NK-92 treated with Interleukin-12 subunit alpha and Interleukin-12 subunit beta, amount 100 ng/mL, for 24 hours (cell line): ENCODE data around the gene ASH1L.

ENCODE experiments used
- DNase-seq: peaks from one replicate; lab custom pipeline; 2025; lab: John Stamatoyannopoulos, UW

The ASH1L gene

DNA sequence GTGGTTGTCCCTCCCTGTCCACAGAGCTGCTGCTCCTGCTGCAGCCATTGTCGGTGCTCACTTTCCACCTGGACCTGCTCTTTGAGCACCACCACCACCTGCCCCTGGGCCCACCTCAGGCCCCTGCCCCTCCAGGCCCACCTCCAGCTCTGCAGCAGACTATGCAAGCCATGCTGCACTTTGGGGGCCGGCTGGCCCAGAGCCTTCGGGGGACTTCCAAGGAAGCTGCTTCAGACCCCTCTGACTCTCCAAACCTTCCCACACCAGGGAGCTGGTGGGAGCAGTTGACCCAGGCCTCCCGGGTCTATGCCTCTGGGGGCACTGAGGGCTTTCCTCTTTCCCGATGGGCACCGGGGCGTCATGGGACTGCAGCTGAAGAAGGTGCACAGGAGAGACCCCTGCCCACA lies 236.0 kb downstream of the ASH1L start:
- DNase-seq = no peak

- DNase-seq = no peak
These were observed 236.5 kb downstream of the ASH1L start for GRCh38 chr1:155326020-155326526.

DNA sequence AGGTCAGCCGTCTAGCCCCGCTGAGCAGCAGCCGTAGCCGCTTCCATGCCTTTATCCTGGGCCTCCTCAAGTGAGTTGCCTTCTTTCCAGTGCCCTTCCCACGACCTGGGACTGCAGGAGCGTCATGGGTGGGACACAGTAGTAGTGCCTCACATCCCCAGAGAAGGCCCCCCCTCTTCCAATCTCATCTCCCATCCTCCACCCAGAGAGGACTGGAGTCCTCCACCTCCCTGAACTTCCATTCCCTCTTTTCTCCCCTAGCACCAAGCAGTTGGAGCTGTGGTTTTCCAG lies 237.1 kb downstream of the ASH1L start:
- DNase-seq = no peak

- DNase-seq = no peak
These were observed 237.6 kb downstream of the ASH1L start for GRCh38 chr1:155324717-155325602.

- peak; percentile 67 for DNase-seq
These were observed 238.4 kb downstream of the ASH1L start for GRCh38 chr1:155324037-155324716.

GRCh38 chr1:155323729-155324036 lies 238.9 kb downstream of the ASH1L start:
- DNase-seq = peak; percentile 65

GRCh38 chr1:155322953-155323728 lies 239.5 kb downstream of the ASH1L start:
- DNase-seq = peak; percentile 67

DNA sequence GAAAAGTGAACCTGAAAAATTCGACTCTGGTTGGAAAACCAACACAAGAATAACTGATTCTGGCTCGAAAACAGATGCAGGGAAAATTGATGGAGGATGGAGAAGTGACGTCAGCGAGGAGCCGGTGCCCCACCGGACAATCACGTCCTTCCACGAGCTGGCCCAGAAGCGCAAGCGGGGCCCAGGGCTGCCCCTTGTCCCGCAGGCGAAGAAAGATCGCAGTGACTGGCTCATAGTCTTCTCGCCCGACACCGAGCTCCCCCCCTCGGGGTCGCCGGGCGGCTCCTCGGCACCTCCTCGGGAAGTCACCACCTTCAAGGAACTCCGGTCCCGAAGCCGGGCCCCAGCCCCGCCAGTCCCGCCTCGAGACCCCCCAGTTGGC lies 240.0 kb downstream of the ASH1L start:
- no peak for DNase-seq

GRCh38 chr1:155321639-155322503 lies 240.7 kb downstream of the ASH1L start:
- DNase-seq = no peak

DNA sequence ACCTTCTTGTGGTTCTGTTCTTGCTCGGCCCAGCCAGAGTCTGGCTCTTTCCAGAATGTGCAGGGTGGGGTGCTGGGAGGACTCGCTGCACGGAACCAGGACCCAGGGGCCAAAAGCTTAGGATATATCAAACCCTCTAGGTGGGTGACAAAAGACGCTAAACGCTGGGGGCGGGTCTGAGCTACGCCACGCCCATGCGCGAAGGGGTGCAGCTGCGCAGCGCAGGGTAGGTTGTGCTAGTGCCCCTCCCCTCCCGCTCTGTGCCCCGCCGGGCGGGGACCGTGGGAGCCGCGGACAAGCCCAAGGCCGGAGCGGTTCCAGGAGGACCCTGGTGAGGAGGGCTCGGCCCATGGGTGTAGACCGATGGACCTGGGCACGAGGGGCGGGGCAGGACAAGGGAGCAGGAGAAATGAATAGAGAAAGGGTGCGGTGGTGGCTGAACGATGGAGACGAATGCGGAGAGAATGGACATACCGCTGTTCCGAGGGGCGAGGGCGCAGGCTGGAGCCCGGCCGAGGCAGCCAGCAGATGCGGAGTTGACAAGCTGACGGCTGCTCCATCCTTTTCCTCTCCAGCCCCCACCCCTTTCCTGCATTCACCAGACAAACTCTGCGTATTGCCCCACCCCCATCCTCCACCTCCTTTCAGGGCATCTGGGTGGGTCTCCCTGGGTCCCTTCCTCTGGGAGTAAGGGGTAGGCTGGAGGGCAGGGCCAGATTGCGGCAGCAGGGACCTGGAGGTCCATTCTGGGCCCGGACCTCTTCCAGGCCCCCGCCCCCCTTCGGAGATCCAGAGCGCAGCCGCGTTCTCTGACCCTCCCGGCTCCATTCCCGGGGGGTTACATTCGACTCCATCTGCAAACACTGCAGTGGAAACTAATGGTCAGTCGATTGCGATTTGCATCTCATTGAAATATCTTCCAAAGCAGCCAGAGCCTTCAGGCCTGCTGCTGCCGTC lies 241.7 kb downstream of the ASH1L start, which contains the start of gene RUSC1:
Gene RUSC1, plus strand, starts transcription at position 234 of the 957 bp plus-strand sequence. CDS start 880 bp downstream, outside the sequence.
- DNase-seq = no peak

DNA sequence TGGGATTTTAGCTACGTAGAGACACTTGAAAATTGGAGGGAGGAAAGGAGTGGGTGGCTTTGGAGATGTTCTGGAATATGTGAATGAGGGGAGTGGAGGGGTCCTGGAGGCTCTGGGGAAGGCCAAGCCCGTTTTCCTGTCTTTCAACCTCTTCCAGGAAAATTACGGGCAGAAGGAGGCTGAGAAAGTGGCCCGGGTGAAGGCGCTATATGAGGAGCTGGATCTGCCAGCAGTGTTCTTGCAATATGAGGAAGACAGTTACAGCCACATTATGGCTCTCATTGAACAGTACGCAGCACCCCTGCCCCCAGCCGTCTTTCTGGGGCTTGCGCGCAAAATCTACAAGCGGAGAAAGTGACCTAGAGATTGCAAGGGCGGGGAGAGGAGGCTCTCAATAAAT lies 242.4 kb downstream of the ASH1L start:
- no peak for DNase-seq

GRCh38 chr1:155319536-155319935 lies 243.1 kb downstream of the ASH1L start:
- DNase-seq = no peak

DNA sequence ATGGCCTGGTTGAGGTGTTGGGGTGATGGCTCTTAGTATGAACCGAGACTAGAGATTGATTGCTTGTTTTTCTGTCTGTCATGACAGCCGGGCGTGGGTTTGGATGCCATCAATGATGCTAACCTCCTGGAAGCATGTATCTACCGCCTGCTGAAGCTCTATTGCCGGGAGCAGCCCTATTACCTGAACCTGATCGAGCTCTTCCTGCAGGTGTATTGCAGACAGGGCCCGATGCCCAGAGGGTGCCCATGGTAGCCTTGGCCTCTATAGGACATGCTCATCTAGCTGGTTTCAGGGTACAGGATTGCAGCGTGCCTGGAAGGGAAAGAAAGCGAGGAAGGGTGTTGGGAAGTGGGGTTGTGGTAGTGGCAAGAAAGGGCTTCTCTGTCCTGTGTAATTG lies 244.5 kb downstream of the ASH1L start:
- DNase-seq = no peak

DNA sequence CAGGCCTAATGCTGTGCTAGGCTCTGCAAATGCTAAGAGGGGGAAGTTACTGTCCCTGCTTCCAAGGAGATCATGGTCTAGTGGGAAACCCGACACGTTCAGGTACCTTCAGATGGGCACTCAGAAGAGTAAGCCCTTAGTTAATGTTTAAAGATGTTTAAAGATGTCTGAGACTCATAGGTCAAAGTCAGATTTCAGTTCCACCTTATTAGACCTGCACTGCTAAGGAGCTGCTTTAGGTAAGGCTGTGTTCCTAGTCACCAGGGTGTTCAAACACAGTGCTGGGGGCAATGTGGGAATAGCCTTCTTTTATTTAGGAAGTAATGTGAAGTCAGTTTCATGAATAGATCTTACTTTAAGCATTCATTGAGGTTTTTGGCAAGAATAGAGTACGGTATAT lies 245.7 kb downstream of the ASH1L start:
- DNase-seq = no peak

DNA sequence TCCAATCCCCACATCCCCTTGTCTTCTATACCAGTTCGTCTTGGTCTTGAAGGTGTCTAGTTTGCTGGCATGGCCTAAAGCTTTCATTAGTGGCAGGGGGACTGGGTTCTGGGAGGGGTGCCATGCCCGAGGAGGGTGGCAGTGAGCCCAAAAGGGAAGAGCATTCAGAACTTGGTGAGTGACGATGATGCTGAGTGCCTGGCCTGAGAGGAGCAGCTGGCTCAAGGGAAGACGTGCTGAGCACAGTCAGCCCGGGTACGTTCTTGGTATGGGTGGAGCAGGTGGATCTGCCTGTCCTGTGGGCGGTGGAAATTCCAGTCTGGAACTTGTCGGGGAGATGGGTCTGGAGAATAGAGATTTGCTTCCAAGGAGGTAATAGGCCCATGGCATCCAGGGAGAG lies 249.3 kb downstream of the ASH1L start:
- DNase-seq = no peak

DNA sequence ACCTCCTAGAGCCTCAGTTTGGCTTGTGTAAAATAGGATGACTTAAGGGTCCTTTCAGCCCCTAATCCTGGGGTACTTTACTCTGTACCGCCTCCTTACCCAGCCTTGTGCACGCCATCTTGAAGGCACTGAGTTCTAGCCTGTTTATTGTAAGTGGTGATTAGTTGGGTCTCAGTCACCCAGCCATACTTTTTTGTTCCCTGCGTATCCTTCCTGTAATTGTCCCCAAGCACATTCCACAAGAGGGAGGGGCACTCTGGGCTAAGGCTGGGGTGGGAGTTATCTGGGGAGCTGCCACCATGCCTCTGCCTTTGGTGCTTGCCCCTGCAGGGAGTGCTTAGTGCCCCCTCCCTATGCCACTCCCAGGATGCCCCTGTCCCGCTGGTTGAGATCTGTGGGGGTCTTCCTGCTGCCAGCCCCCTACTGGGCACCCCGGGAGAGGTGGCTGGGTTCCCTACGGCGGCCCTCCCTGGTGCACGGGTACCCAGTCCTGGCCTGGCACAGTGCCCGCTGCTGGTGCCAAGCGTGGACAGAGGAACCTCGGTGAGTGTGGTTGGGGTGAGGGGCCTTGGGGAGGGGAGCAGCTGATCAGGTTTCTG lies 253.1 kb downstream of the ASH1L start:
- no peak for DNase-seq

DNA sequence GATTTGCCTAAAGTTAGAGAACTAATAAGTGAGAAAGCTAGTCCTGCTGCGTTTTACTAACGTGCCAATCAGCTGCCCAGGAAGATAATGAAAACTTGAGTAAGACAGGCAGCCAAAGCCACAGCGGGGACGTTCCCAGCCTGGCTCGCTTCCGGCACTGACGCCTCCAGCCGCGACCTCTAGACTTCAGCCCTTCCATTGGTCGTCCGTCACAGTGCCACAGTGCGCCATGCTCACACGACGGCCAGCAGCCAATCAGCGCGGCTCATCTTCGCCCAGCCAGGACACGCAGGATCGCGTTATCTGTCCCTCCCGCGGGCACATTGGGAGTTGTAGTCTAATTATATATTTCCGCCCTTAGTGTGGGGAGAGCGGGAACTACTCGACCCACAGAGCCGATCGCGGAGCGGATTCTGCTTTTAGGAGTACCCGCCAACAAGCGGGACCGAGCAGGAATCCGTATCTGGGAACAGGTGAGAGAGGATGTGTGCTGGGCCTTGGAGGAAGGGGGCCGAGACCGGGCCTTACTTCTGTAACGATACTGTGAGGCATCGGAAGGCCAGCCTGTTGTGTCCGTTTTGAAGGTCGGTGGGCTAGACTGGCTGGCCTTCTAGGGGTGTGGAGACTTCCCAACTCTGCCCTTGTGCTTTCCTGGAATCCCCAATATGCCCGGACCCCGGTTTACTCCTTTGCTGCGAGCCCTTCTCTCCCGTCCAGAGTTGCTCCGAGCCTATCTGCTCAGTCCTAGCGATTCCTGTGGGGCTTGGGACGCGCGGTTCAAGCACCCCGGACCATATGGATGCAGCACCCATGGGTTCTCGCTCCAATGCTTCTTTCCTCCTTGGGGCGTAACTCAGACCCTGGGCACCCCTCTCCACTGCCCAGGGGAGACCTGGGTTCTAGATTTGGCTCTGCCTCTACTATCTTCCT lies 253.8 kb downstream of the ASH1L start, which contains the start of gene FDPS:
Gene FDPS, plus strand, starts transcription at position 374 of the 930 bp plus-strand sequence. CDS start 924 bp downstream, outside the sequence.
- peak; percentile 97 for DNase-seq

DNA sequence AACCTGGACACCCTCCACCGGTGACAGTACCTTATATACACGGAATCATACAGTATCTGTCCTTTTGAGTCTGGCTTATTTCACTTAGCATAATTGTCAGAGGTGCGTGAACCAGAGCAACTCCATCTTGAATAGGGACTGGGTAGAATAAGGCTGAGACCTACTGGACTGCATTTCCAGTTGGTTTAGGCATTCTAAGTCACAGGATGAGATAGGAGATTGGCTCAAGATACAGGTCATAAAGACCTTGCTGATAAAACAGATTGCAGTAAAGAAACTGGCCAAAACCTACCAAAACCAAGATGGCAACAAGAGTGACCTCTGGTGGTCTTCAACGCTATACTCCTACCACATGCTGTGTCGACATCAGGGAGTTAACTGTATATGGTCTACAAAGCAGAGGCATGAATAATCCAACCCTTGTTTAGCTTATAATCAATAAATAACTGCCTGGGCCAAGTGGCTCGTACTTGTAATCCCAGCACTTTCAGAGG lies 255.3 kb downstream of the ASH1L start:
- no peak for DNase-seq
